ENCODE results near the gene HUWE1.

DNA sequence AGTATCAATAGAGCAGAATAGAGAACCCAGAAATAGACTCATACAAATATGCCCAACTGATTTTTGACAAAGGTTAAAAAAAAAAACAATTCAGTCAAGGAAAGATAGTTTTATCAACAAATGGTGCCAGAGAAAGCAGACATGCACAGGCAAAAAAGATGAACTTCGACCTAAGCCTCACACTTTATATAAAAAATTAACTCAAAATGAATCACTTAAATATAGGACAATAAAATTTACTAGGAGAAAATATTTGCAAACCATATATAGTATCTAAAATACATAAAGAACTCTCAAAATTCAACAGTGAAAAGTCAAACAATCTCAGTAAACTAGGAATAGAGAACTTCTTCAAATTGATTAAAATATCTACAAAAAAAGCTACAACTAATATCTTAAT, 29.7 kb downstream of the HUWE1 start:
- TF ChIP-seq ZNF302 (CRISPR knock-in tag; IDR thresholded peaks at IDR 0.05) (no peak), SREBF2 (IDR thresholded peaks at IDR 0.05) (no peak), MAZ (IDR thresholded peaks at IDR 0.05; ENCODE audit: borderline replicate concordance, low read depth, low read length) (no peak), CEBPB (IDR thresholded peaks at IDR 0.05) (no peak), POLR2A (IDR thresholded peaks at IDR 0.05; ENCODE audit: low read length) (no peak), FOSL2 (IDR thresholded peaks at IDR 0.05) (no peak), FOSL2 (CRISPR knock-in tag; IDR thresholded peaks at IDR 0.05) (no peak), RFX5 (IDR thresholded peaks at IDR 0.05) (no peak), CBX8 (IDR thresholded peaks at IDR 0.05) (no peak), POLR2AphosphoS2 (conservative IDR thresholded peaks at IDR 0.05; ENCODE audit: low read length) (no peak)
- TF ChIP-seq, protein P1, sequence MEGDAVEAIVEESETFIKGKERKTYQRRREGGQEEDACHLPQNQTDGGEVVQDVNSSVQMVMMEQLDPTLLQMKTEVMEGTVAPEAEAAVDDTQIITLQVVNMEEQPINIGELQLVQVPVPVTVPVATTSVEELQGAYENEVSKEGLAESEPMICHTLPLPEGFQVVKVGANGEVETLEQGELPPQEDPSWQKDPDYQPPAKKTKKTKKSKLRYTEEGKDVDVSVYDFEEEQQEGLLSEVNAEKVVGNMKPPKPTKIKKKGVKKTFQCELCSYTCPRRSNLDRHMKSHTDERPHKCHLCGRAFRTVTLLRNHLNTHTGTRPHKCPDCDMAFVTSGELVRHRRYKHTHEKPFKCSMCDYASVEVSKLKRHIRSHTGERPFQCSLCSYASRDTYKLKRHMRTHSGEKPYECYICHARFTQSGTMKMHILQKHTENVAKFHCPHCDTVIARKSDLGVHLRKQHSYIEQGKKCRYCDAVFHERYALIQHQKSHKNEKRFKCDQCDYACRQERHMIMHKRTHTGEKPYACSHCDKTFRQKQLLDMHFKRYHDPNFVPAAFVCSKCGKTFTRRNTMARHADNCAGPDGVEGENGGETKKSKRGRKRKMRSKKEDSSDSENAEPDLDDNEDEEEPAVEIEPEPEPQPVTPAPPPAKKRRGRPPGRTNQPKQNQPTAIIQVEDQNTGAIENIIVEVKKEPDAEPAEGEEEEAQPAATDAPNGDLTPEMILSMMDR (IDR thresholded peaks at IDR 0.05) = no peak
- TF ChIP-seq, protein P2, sequence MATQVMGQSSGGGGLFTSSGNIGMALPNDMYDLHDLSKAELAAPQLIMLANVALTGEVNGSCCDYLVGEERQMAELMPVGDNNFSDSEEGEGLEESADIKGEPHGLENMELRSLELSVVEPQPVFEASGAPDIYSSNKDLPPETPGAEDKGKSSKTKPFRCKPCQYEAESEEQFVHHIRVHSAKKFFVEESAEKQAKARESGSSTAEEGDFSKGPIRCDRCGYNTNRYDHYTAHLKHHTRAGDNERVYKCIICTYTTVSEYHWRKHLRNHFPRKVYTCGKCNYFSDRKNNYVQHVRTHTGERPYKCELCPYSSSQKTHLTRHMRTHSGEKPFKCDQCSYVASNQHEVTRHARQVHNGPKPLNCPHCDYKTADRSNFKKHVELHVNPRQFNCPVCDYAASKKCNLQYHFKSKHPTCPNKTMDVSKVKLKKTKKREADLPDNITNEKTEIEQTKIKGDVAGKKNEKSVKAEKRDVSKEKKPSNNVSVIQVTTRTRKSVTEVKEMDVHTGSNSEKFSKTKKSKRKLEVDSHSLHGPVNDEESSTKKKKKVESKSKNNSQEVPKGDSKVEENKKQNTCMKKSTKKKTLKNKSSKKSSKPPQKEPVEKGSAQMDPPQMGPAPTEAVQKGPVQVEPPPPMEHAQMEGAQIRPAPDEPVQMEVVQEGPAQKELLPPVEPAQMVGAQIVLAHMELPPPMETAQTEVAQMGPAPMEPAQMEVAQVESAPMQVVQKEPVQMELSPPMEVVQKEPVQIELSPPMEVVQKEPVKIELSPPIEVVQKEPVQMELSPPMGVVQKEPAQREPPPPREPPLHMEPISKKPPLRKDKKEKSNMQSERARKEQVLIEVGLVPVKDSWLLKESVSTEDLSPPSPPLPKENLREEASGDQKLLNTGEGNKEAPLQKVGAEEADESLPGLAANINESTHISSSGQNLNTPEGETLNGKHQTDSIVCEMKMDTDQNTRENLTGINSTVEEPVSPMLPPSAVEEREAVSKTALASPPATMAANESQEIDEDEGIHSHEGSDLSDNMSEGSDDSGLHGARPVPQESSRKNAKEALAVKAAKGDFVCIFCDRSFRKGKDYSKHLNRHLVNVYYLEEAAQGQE (IDR thresholded peaks at IDR 0.05) = no peak
